K562 (cell line): ENCODE results near the gene XPC. TPM values are rescaled to one million over a fixed set of nuclear protein-coding genes. Genes with fewer than 3 reads are reported as not detected.

Source experiments
- CAMTA2 ChIP-seq: fragments of 250-450 bp; sonication (Bioruptor Pico); conservative IDR thresholded peaks from 2 replicates; pipeline ENCODE4 v1.5.1; 2022
- CREB3 ChIP-seq: fragments of 450-650 bp; conservative IDR thresholded peaks from 2 replicates; pipeline ENCODE4 v1.6.1; 2016; ENCODE audit warnings: missing genetic modification characterization, low read depth, mild to moderate bottlenecking, missing compliant biosample characterization, moderate library complexity
- E2F4 ChIP-seq: sonication (generic); formaldehyde crosslinking; IDR thresholded peaks from 2 replicates; pipeline ENCODE4 v1.8.0; 2022; ENCODE audit warnings: mild to moderate bottlenecking, low read depth, missing genetic modification reagents
- E2F6 ChIP-seq, 2 experiments: IDR thresholded peaks; 2 replicates each; pipeline ENCODE4 v1.6.1; 2011; ENCODE audit warnings: borderline replicate concordance in 1 of 2, control low read depth in 1 of 2, low read depth in 1 of 2, low read length in 1 of 2, mild to moderate bottlenecking in 1 of 2, mixed read lengths in 1 of 2, moderate library complexity in 1 of 2; ENCODE audit not compliant: insufficient read depth in 1 of 2, insufficient read length in 1 of 2, poor library complexity in 1 of 2, severe bottlenecking in 1 of 2; ENCODE audit errors: extremely low read depth in 1 of 2
- HNRNPH1 ChIP-seq: fragments of 200-400 bp; formaldehyde crosslinking; optimal IDR thresholded peaks from 2 replicates; pipeline ENCODE3; 2017; ENCODE audit warnings: low read depth, mild to moderate bottlenecking, low read length, moderate library complexity
- IRF2 ChIP-seq: sonication (generic); formaldehyde crosslinking; IDR thresholded peaks from 2 replicates; pipeline ENCODE4 v1.8.1; 2022; ENCODE audit warnings: mild to moderate bottlenecking, missing genetic modification reagents
- MTA3 ChIP-seq: fragments of 450-650 bp; formaldehyde crosslinking; IDR thresholded peaks from 2 replicates; pipeline ENCODE4 v1.6.1; 2017; ENCODE audit warnings: mild to moderate bottlenecking, borderline replicate concordance
- MXI1 ChIP-seq: IDR thresholded peaks from 2 replicates; pipeline ENCODE4 v1.6.1; 2011; ENCODE audit warnings: low read depth, mild to moderate bottlenecking, improper control_type of control experiment, low read length
- PTTG1 ChIP-seq: fragments of 450-650 bp; IDR thresholded peaks from 2 replicates; pipeline ENCODE4 v1.6.1; 2016; ENCODE audit warnings: low read depth, mild to moderate bottlenecking, missing genetic modification characterization, missing compliant biosample characterization
- RBM34 ChIP-seq: fragments of 200-400 bp; formaldehyde crosslinking; IDR thresholded peaks from 2 replicates; pipeline ENCODE4 v1.6.1; 2018; ENCODE audit warnings: low read length, borderline replicate concordance; ENCODE audit not compliant: insufficient read depth
- SIN3B ChIP-seq: fragments of 450-650 bp; IDR thresholded peaks from 2 replicates; pipeline ENCODE4 v1.6.1; 2017; ENCODE audit warnings: low read depth, mild to moderate bottlenecking, moderate library complexity
- SRF ChIP-seq, 2 experiments: fragments of 250-450, 450-650 bp in 1 of 2; sonication (Bioruptor Pico) in 1 of 2; sonication (generic) in 1 of 2; formaldehyde crosslinking; IDR thresholded peaks; 2 replicates each; pipeline versions ENCODE4 v1.5.0 to v1.5.1; 2020 to 2022; ENCODE audit warnings: mild to moderate bottlenecking in 1 of 2, missing genetic modification reagents in 1 of 2
- STAG1 ChIP-seq: sonication (generic); formaldehyde crosslinking; IDR thresholded peaks from 2 replicates; pipeline ENCODE4 v1.5.0; 2020; ENCODE audit warnings: missing genetic modification reagents, borderline replicate concordance
- TCF7L2 ChIP-seq: fragments of 150-350 bp; IDR thresholded peaks from 2 replicates; pipeline ENCODE4 v1.6.1; 2016; ENCODE audit warnings: low read depth, mild to moderate bottlenecking, low read length, moderate library complexity
- ZBED1 ChIP-seq: IDR thresholded peaks from 2 replicates; pipeline ENCODE4 v1.6.1; 2014
- ZBTB1 ChIP-seq: sonication (generic); formaldehyde crosslinking; IDR thresholded peaks from 2 replicates; pipeline ENCODE4 v1.8.1; 2023; ENCODE audit warnings: missing genetic modification reagents, low read depth, mild to moderate bottlenecking, borderline replicate concordance
- ZC3H11A ChIP-seq: IDR thresholded peaks from 2 replicates; pipeline ENCODE4 v1.6.1; 2012; ENCODE audit warnings: low read depth, low read length, improper control_type of control experiment
- ZNF324 ChIP-seq: fragments of 250-450 bp; sonication (Bioruptor Pico); IDR thresholded peaks from 2 replicates; pipeline ENCODE4 v1.4.0; 2020; ENCODE audit warnings: mild to moderate bottlenecking
- ZSCAN29 ChIP-seq: fragments of 450-650 bp; IDR thresholded peaks from 2 replicates; pipeline ENCODE4 v1.6.1; 2017
- polyA plus RNA-seq, 8 experiments: library from polyadenylated mRNA; depleted of rRNA in 4 of 8; stranded (reverse) in 5 of 8; unstranded in 3 of 8; fragments of >200 nt; fragmentation: Nextera tagmentation in 2 of 8; fragmentation: Illumina TruSeq in 1 of 8; extraction: Ambion mirVana in 2 of 8; extraction: Trizol in 1 of 8; gene quantifications; 2 replicates each; pipeline versions ENCODE4 v1.2.1 to v1.2.3, GENCODE V29; 2011 to 2014; ENCODE audit warnings: inconsistent platforms in 1 of 8, missing spikeins in 1 of 8
- total RNA-seq, 7 experiments: library from RNA; depleted of rRNA in 6 of 7; stranded (reverse); fragments of >200 nt in 6 of 7; fragmentation: Illumina TruSeq in 2 of 7; extraction: Trizol in 2 of 7; gene quantifications; 2 replicates each; pipeline versions ENCODE4 v1.2.1 to v1.2.3, GENCODE V29; 2011 to 2021; ENCODE audit warnings: low replicate concordance in 1 of 7
- TF ChIP-seq, protein P1 (sequence below): fragments of 450-650 bp; IDR thresholded peaks from one replicate; pipeline ENCODE4 v1.6.1; 2018; ENCODE audit warnings: mild to moderate bottlenecking, moderate library complexity; ENCODE audit not compliant: partially characterized antibody
- TF ChIP-seq, protein P2 (sequence below): fragments of 250-450 bp; sonication (Bioruptor Pico); IDR thresholded peaks from 2 replicates; pipeline ENCODE4 v1.5.0; 2021

The XPC gene
- total and polyA plus RNA-seq, 9 of the 15 experiments (the other 6 are each of a cell fraction or from before 2014, with no cell fraction given): 3.8 to 54.7 (median 41.3) TPM

DNA sequence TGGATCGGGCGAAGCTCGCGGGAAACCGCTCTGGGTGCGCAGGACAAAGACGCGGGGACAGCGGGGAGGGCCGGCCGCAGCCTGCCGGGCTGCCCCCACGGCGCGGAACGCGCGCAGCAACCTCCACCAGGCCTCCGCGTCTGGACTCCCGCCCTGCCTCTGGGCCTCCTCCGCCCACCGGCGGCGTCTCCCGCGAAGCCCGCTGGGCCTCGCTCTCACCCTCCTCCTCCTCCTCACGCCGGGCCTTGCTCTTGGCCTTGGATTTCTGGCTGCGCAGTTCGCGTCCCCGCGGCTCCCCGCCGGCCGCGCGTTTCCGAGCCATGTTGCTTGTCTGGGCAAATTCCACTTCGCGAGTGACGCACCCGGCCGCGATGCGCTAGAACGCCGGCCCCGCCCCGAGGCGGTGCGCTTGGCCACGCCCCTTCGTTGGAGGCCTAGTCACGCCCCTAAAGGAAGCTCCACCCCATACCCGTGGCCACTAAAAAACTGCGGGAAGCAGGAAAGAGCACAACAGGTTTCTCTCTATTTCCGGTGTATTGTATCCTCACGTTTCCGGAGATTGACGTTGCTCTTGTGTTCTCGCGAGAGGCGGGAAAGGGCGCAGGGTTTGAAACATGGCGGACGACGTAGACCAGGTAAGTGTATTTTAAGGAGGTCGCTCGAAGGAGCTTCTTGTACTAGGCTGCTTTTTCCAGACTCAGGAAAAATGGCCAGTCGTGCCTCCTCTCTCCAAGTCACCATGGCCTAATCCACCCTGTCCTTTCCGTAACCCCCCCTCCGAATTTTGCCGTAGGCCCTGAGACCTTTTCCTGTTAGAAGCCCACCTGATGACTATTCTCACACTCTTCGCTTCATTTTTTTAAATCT, at the start of gene XPC, which contains the start of gene LSM3 (continued):
- TF ChIP-seq ZBTB1: peak; percentile 90
- TF ChIP-seq SRF (CRISPR knock-in tag; IDR thresholded peaks at IDR 0.05): peak in 1 of 2 experiments; percentile 84; a peak in 2 of 4 replicates
- peak; percentile 58 to 70 for TF ChIP-seq E2F6 (IDR thresholded peaks at IDR 0.05; ENCODE audit: borderline replicate concordance in 1 of 2, extremely low read depth in 1 of 2, insufficient read depth in 1 of 2, insufficient read length in 1 of 2, low read depth in 1 of 2, low read length in 1 of 2, poor library complexity in 1 of 2, severe bottlenecking in 1 of 2)
- peak; percentile 34; the same call in 1 of the 2 replicates for TF ChIP-seq MXI1
- no peak for TF ChIP-seq ZNF324 (CRISPR knock-in tag)
- TF ChIP-seq SIN3B: peak; percentile 92
- peak; percentile 87 for TF ChIP-seq E2F4 (CRISPR knock-in tag)
- TF ChIP-seq RBM34: no peak
- no peak for TF ChIP-seq ZSCAN29
- TF ChIP-seq, protein P1, sequence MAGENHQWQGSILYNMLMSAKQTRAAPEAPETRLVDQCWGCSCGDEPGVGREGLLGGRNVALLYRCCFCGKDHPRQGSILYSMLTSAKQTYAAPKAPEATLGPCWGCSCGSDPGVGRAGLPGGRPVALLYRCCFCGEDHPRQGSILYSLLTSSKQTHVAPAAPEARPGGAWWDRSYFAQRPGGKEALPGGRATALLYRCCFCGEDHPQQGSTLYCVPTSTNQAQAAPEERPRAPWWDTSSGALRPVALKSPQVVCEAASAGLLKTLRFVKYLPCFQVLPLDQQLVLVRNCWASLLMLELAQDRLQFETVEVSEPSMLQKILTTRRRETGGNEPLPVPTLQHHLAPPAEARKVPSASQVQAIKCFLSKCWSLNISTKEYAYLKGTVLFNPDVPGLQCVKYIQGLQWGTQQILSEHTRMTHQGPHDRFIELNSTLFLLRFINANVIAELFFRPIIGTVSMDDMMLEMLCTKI: no peak
- no peak for TF ChIP-seq TCF7L2
- 0 out of 2 replicates have a peak, but pooled peaks have one; percentile 82 for TF ChIP-seq ZBED1
- no peak for TF ChIP-seq ZC3H11A
- TF ChIP-seq MTA3: peak; percentile 94
- TF ChIP-seq IRF2 (CRISPR knock-in tag): no peak
- TF ChIP-seq HNRNPH1: no peak
- no peak for TF ChIP-seq PTTG1
- TF ChIP-seq CREB3 (tag): no peak
- no peak for TF ChIP-seq STAG1 (CRISPR knock-in tag)
- TF ChIP-seq, protein P2, sequence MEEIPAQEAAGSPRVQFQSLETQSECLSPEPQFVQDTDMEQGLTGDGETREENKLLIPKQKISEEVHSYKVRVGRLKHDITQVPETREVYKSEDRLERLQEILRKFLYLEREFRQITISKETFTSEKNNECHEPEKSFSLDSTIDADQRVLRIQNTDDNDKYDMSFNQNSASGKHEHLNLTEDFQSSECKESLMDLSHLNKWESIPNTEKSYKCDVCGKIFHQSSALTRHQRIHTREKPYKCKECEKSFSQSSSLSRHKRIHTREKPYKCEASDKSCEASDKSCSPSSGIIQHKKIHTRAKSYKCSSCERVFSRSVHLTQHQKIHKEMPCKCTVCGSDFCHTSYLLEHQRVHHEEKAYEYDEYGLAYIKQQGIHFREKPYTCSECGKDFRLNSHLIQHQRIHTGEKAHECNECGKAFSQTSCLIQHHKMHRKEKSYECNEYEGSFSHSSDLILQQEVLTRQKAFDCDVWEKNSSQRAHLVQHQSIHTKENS (CRISPR knock-in tag): no peak
- peak; percentile 78; the same call in 1 of the 2 replicates for TF ChIP-seq CAMTA2 (CRISPR knock-in tag)
